ENCODE results near the gene ACTN1. TPM values are rescaled to one million over a fixed set of nuclear protein-coding genes. Genes with fewer than 3 reads are reported as not detected.

ACTN1 gene
- total RNA-seq, 1 donor from 2014 or later = 136 TPM

- DNase-seq (ENCODE audit: missing footprints) (no peak), ATAC-seq (no peak)
- intact Hi-C loops (cut with DNase I) = no loop called here
These were observed 143.0 kb downstream of the ACTN1 start for GRCh38 chr14:68836082-68836481.

GRCh38 chr14:68834816-68835215, 144.3 kb downstream of the ACTN1 start:
- intact Hi-C loops (cut with DNase I) = no loop called here
- ATAC-seq = no peak
- DNase-seq (ENCODE audit: missing footprints) = no peak

- no peak for DNase-seq (ENCODE audit: missing footprints)
- intact Hi-C loops (cut with DNase I) = loop anchor here (5.0 kb wide), 1 partner anchor 991 kb away; no protein-coding TSS in a partner anchor
These were observed 150.4 kb downstream of the ACTN1 start for GRCh38 chr14:68828698-68829097.

GRCh38 chr14:68825729-68826128, 153.4 kb downstream of the ACTN1 start:
- intact Hi-C loops (cut with DNase I) = loop anchor here (5.0 kb wide), 1 partner anchor 988 kb away; no protein-coding TSS in a partner anchor
- ATAC-seq = no peak
- DNase-seq (ENCODE audit: missing footprints) = no peak

More at GRCh38 chr14:68828698-68829097, 150.4 kb downstream of the ACTN1 start:
- no peak for ATAC-seq

GRCh38 chr14:68824517-68825347, 154.4 kb downstream of the ACTN1 start:
- intact Hi-C loops (cut with DNase I) = loop anchor here (5.0 kb wide), 1 partner anchor 987 kb away; no protein-coding TSS in a partner anchor
- ATAC-seq = peak; percentile 96

GRCh38 chr14:68824207-68824516, 154.9 kb downstream of the ACTN1 start:
- no peak for ATAC-seq
- intact Hi-C loops (cut with DNase I) = no loop called here
- DNase-seq (ENCODE audit: missing footprints) = no peak

More at GRCh38 chr14:68824517-68825347, 154.4 kb downstream of the ACTN1 start:
- peak; percentile 94 for DNase-seq (ENCODE audit: missing footprints)

Other genes starting within 250 kb of the ACTN1 start
- gene ZFP36L1, start 186.2 kb downstream of the ACTN1 start, total RNA-seq = 46.6 TPM
- gene DCAF5, start 173.8 kb upstream of the ACTN1 start, total RNA-seq = 54.0 TPM
- gene EXD2, start 212.2 kb upstream of the ACTN1 start, total RNA-seq = 17.0 TPM

Measured in Right ventricle myocardium inferior (tissue), 1 donor.